Activated CD4-positive, CD25-positive, alpha-beta regulatory T cell treated with anti-CD3 and anti-CD28 coated beads, Interleukin-2, amount 50 U/mL, for 24 hours (primary cell): ENCODE results near the gene FYB1.

Experiments
- ATAC-seq, 2 donors: fragments of 150-1000 bp; cut with Tn5 transposase; one replicate each; pipeline ENCODE4 v1.10.0; 2021; ENCODE audit warnings: mild to moderate bottlenecking in 1 of 2, moderate library complexity in 1 of 2

Gene FYB1

DNA sequence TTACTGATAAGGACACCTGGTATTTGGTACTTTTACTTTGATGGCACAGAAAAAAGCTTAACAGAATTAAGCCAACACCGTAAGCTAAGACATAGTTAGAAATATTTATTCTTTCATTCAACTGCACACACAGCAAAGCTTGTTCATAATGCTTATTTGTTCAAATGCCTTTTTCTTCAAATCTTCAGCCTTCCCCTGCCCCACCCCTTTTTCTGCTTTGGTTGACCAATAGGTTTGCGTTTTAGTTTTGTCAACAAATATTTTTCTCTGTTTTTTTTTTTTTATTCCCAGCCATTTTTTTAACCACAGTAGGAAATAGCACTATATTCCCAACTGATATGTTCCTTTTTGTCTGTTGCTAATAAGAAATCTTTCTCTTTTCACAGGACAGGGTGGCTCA, 140.2 kb downstream of the FYB1 start:
- ATAC-seq, result no peak

- ATAC-seq, result no peak
Measured at GRCh38 chr5:39076757-39077728, 142.3 kb downstream of the FYB1 start.

DNA sequence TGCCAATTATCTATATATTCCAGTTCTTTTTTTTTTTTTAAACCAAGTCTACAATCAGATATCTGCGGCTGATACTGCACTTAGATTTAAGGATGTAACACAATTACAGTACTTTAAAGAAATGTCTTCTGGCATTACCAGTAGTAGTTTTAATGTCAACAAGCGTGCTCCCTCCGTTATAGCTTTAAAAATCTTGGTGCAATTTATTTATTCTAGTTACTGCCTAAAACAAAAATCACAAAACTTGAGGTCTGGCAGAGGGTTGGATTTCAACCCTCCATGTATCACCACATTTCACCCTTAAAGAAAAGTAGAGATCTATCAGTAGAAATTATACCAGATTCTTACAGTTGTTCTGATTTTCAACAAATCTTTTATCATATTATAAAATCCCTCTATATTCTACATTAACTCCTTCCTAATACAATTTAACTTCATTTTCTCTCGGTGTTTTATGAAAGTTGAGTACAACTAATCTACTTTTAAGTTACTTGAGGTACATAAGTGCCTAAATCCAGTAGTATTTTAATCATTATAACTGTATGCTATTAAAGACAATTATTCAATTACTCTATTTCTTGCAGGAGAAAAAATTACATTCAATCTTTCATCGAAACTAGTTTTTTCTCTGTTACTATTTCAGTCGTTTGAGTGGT, 143.1 kb downstream of the FYB1 start:
- no peak for ATAC-seq

DNA sequence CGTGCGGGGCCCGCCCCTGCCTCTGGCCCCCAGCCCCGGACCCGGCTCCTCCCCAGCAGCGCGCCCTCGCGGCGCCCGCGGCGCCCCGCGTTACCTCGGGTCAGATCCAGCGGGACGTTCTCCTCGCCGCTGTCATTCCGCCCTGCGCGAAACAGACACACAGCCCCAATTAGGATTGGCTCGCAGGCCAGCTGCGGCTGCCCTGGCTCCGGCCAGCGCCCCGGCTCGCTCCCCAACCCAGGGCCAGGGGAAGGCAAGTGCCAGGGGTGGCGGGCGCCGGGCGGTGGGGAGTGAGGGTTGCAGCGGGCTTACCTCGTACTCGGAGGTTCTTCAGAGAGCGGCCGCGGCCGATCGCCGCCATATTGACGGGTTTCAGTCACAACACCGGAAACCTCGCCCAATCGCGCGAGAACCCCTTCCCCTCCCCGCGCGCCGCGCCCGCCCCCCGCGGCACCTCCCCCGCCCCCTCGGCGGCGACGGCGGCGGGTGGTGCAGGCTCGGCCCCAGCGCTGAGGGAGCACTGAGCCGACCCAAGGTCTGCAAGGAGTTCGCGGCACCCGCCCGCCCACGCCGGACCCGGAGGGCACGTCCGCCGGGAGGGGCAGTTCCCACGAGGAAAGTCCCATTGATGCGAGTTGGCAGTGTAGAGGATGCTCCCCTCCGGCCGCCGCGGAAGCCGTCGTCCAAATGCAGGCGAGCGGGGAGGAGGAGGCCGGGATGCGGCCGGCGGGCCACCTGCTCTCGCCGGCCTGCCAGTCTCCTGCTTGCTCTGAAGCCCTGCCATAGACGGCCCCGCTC, 145.1 kb downstream of the FYB1 start, which contains the start of gene RICTOR:
TSS of gene RICTOR (minus strand) at position 383 of the 798 bp plus-strand sequence. CDS start at position 361, 22 bp downstream.
- ATAC-seq, result peak; percentile 84 to 88

DNA sequence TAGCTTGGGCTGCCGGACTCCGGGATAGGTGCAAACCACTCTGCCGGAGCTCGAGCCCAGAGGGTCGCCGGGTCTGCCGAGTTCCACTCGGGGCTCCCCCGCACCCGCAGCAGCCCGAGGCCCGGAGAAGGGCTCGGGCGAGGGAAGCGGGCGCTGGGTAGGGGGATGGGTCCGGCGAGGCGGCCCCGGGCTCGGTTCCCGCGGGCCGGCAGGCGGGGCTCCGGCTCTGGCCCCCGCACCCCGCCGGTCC, 145.7 kb downstream of the FYB1 start:
- peak; percentile 32 to 39 for ATAC-seq

GRCh38 chr5:39072925-39073766, 146.2 kb downstream of the FYB1 start:
- ATAC-seq, result peak; percentile 25 to 26

DNA sequence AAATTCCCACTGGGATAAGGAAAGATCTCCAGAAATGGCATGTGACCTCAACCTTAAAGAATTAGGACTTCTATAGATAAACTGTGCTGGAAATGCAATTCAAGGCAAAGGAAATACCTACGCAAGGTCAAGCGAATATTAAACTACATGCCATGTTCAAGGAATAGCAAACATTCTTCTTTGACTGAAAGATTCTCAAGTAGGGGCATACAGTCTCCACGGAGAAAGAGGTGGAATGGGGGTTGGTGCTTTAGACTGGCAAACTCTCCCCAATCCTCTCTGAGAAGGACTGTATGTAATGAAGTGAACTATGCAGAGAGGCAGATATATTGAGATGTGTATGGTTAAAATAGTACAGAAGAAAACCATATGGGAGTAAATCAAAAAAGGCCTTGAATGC, 151.3 kb downstream of the FYB1 start:
- no peak for ATAC-seq

DNA sequence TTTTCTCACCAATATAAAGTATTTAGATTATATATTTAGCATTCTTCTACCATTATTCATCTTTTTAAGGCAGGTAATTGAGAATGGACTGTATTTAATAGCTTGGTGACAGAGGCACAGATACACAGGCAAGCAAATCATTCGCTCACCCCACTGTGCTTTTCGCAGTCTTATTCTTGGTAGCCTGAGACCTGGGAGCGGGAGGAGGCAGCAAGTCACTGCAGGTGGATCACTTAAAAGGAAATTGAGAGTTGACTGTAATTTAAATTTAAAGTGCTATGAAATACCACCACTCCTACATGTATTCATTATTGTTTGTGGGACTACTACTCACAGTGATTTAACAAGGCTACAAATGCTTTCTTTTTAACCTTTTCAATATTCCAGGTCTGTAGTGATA, 154.9 kb downstream of the FYB1 start:
- no peak for ATAC-seq

DNA sequence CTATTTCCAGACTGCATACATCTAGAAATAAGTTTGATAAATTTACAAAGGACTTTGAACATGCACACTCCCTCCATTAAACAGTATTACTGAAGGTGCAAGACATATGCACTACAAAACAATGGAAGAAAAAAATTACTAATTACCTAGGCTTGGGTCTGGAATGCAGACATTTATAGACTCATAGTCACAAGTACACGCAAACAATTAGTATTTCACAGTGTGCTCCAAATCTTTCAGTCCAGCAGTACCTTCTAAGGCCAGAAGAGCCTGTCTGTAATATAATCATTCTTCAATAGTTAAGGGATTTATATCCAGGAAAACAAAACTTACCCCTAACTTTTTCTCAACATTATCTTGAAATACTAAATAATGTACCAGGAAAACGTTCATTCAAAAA, 156.3 kb downstream of the FYB1 start:
- ATAC-seq, result no peak

- no peak for ATAC-seq
Measured at GRCh38 chr5:39062530-39062929, 156.8 kb downstream of the FYB1 start.

DNA sequence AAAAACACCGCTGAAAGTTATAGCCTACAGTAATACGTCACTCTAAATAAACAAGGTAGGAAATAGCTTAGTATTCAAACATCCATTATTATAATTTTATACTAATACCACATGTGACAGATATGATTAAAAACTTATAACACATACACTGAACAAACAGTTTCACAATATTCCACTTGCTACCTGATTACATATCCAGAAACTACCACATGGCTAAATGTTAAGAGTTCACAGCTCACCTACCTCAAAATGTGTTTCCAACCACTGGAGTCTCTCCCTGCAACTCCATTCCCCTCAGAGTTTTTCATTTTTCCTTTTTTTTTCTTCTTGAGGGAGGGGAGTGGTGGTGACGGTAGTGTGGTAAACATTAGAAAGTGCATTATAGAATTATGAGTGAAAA, 157.3 kb downstream of the FYB1 start:
- no peak for ATAC-seq

DNA sequence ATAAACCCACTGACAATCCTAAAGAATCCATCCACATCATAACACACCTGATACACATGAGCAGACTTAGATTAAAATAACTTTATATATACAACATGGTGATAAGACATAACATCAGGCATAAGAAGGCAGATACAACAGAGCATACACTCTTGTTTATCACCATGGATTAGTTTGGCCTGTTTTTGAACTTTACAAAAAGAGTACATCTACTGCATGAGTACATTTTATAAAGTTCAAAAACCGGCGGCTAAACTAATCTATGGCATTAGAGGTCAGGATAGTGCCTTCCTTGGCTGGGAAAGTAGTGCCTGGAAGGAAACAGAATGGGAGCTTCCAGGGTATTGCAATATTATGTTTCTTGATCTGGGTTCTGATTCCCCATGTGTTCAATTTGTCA, 160.3 kb downstream of the FYB1 start:
- ATAC-seq, result no peak

- peak; percentile 60 to 65 for ATAC-seq
Measured at GRCh38 chr5:39058178-39058921, 161.0 kb downstream of the FYB1 start.

DNA sequence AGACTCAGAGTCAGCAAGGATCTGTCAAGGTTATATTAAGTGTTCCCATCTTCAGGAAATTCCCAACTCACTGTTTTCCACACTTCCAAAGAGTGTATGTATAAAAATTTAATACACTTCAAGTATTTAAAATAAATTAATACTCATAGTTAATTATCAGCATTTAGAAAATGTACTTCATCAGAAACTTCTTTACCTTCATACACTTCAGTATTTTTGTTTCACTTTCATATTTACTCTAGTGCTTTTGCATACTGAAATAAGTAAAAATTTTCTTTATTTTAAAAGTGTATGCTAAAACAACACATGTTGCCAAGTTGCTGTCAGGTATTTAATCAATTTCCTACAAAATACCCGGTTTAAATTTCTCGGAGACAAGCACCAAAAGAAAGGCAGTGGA, 161.6 kb downstream of the FYB1 start:
- ATAC-seq, result peak in 1 of 2 donors; percentile 56

- no peak for ATAC-seq
Measured at GRCh38 chr5:39055768-39056398, 163.5 kb downstream of the FYB1 start.
